Keratinocyte (primary cell): Measurements from ENCODE around the gene ANKS1A. TPM values are rescaled to one million over a fixed set of nuclear protein-coding genes. Genes with fewer than 3 reads are reported as not detected.
"Not testable (repeated sequence)": the region's sequence is repeated elsewhere in the genome, so short reads cannot be mapped to it uniquely, and the experiment has no call there.

Experiments used
- DNase-seq: peaks from one replicate; pipeline ENCODE4 v3.0.0-alpha.2; 2011; ENCODE audit warnings: low read depth, missing footprints, low spot score
- FAIRE-seq: peaks from 2 replicates; lab custom pipeline; 2011; peaks lifted over from hg19 to GRCh38; lab: Jason Lieb, UNC
- H2AFZ ChIP-seq: 2 replicates; pipeline ENCODE4 v1.6.0; 2012; ENCODE audit warnings: low read length, control low read depth, inconsistent platforms; ENCODE audit not compliant: control insufficient read depth
- H3K27ac ChIP-seq: 2 replicates; pipeline ENCODE4 v1.5.1; 2011; ENCODE audit warnings: low read length; ENCODE audit not compliant: control insufficient read depth, insufficient read depth
- H3K27me3 ChIP-seq: 3 replicates; pipeline ENCODE4 v1.6.0; 2011; ENCODE audit warnings: low read length; ENCODE audit not compliant: control insufficient read depth, insufficient read depth; ENCODE audit errors: extremely low read depth
- H3K36me3 ChIP-seq, 2 experiments: 2 replicates in 1 of 2; 3 replicates in 1 of 2; pipeline ENCODE4 v1.5.1; 2011; ENCODE audit warnings: low read length in 2 of 2, mild to moderate bottlenecking in 1 of 2; ENCODE audit not compliant: control insufficient read depth in 2 of 2, insufficient read depth in 2 of 2; ENCODE audit errors: extremely low read depth in 1 of 2
- H3K4me1 ChIP-seq: 3 replicates; pipeline ENCODE4 v1.5.1; 2011; ENCODE audit warnings: low read length; ENCODE audit not compliant: control insufficient read depth, insufficient read depth; ENCODE audit errors: extremely low read depth
- H3K4me2 ChIP-seq: 3 replicates; pipeline ENCODE4 v1.6.0; 2011; ENCODE audit warnings: low read depth, low read length; ENCODE audit not compliant: control insufficient read depth, insufficient read depth; ENCODE audit errors: extremely low read depth
- H3K4me3 ChIP-seq, 3 experiments: fragments of 200-600 bp in 1 of 3; sonication (generic) in 1 of 3; 2 replicates in 2 of 3; 3 replicates in 1 of 3; pipeline ENCODE4 v1.5.1; 2011 to 2016; ENCODE audit warnings: low read length in 3 of 3, mild to moderate bottlenecking in 3 of 3, control low read depth in 2 of 3, inconsistent platforms in 1 of 3, low read depth in 1 of 3, mixed read lengths in 1 of 3, mixed run types in 1 of 3, moderate library complexity in 1 of 3; ENCODE audit not compliant: control insufficient read depth in 2 of 3, insufficient read depth in 2 of 3; ENCODE audit errors: extremely low read depth in 1 of 3
- H3K79me2 ChIP-seq: 2 replicates; pipeline ENCODE4 v1.6.0; 2012; ENCODE audit warnings: low read length; ENCODE audit not compliant: control insufficient read depth, insufficient read depth
- H3K9ac ChIP-seq: 3 replicates; pipeline ENCODE4 v1.6.0; 2011; ENCODE audit warnings: low read length; ENCODE audit not compliant: control insufficient read depth, insufficient read depth; ENCODE audit errors: extremely low read depth
- H3K9me1 ChIP-seq: 3 replicates; pipeline ENCODE4 v1.6.0; 2011; ENCODE audit warnings: low read length; ENCODE audit not compliant: control insufficient read depth, insufficient read depth; ENCODE audit errors: extremely low read depth
- H3K9me3 ChIP-seq: 2 replicates; pipeline ENCODE4 v1.5.1; 2012; ENCODE audit warnings: low read depth, low read length; ENCODE audit not compliant: control insufficient read depth
- H4K20me1 ChIP-seq: 3 replicates; pipeline ENCODE4 v1.6.0; 2011; ENCODE audit warnings: low read length; ENCODE audit not compliant: control insufficient read depth, insufficient read depth; ENCODE audit errors: extremely low read depth
- EZH2 ChIP-seq: IDR thresholded peaks from one replicate; pipeline ENCODE4 v1.6.1; 2012; ENCODE audit warnings: inconsistent platforms, mild to moderate bottlenecking, low read length, moderate library complexity
- dilution Hi-C: fragments of 300-500 bp; cut with MboI; formaldehyde crosslinking; loops from one replicate; pipeline ENCODE4 v1.7.0; 2020; ENCODE audit warnings: low sequenced_read_pairs; ENCODE audit not compliant: extremely low pct_ligation_motif_present
- polyA plus RNA-seq, 5 experiments: library from polyadenylated mRNA; depleted of rRNA in 3 of 5; stranded (reverse) in 3 of 5; stranded (forward) in 1 of 5; unstranded in 1 of 5; fragments of >200 nt; gene quantifications; 1 replicate in 1 of 5; 2 replicates in 3 of 5; 3 replicates in 1 of 5; pipeline versions ENCODE4 v1.2.1 to v1.2.3, GENCODE V29; 2011 to 2012; ENCODE audit warnings: missing spikeins in 2 of 5, low read depth in 1 of 5, low replicate concordance in 1 of 5
- TF ChIP-seq, protein P1 (sequence below), 3 experiments: IDR thresholded peaks in 1 of 3; conservative IDR thresholded peaks in 1 of 3; optimal IDR thresholded peaks in 1 of 3; 2 replicates in 2 of 3; 3 replicates in 1 of 3; pipeline versions ENCODE3 to v1.5.1; 2011; ENCODE audit warnings: low read length in 3 of 3, mild to moderate bottlenecking in 3 of 3, moderate library complexity in 2 of 3, control low read depth in 1 of 3, inconsistent platforms in 1 of 3; ENCODE audit not compliant: insufficient read depth in 2 of 3; ENCODE audit errors: extremely low read depth in 1 of 3

ANKS1A gene
- polyA plus RNA-seq, 1 donor (not counting 4 experiments of a cell fraction or from before 2014, with no cell fraction given), result 8.6 TPM

- no peaks in the 10 kb centered on the region for H3K9me3 ChIP-seq
- H3K27me3 ChIP-seq, result no peaks in the 10 kb centered on the region
- no peaks in the 10 kb centered on the region for H4K20me1 ChIP-seq
- no peak overlapping the region for H2AFZ ChIP-seq
- H3K27ac ChIP-seq, result no peak overlapping the region
- H3K4me3 ChIP-seq, result no peak overlapping the region
- no peak for TF ChIP-seq EZH2
- TF ChIP-seq, protein P1, sequence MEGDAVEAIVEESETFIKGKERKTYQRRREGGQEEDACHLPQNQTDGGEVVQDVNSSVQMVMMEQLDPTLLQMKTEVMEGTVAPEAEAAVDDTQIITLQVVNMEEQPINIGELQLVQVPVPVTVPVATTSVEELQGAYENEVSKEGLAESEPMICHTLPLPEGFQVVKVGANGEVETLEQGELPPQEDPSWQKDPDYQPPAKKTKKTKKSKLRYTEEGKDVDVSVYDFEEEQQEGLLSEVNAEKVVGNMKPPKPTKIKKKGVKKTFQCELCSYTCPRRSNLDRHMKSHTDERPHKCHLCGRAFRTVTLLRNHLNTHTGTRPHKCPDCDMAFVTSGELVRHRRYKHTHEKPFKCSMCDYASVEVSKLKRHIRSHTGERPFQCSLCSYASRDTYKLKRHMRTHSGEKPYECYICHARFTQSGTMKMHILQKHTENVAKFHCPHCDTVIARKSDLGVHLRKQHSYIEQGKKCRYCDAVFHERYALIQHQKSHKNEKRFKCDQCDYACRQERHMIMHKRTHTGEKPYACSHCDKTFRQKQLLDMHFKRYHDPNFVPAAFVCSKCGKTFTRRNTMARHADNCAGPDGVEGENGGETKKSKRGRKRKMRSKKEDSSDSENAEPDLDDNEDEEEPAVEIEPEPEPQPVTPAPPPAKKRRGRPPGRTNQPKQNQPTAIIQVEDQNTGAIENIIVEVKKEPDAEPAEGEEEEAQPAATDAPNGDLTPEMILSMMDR (optimal IDR thresholded peaks at IDR 0.05 in 1 of 3, IDR thresholded peaks at IDR 0.05 in 1 of 3, conservative IDR thresholded peaks at IDR 0.05 in 1 of 3; ENCODE audit: extremely low read depth in 1 of 3, insufficient read depth in 2 of 3, low read length in 3 of 3), result no peak
- H3K79me2 ChIP-seq, result no peaks in the 10 kb centered on the region
- no peak overlapping the region for H3K4me2 ChIP-seq
- H3K9ac ChIP-seq, result no peak overlapping the region
- no peaks in the 10 kb centered on the region for H3K4me1 ChIP-seq
- FAIRE-seq, result no peak
- H3K9me1 ChIP-seq, result no peaks in the 10 kb centered on the region
- peaks cover 19 to 21% of the 10 kb centered on the region in 2 experiments for H3K36me3 ChIP-seq
- dilution Hi-C loops, result no loop called here
- no peak for DNase-seq
These were observed 105.6 kb downstream of the ANKS1A start for GRCh38 chr6:34994693-34995092.

DNA sequence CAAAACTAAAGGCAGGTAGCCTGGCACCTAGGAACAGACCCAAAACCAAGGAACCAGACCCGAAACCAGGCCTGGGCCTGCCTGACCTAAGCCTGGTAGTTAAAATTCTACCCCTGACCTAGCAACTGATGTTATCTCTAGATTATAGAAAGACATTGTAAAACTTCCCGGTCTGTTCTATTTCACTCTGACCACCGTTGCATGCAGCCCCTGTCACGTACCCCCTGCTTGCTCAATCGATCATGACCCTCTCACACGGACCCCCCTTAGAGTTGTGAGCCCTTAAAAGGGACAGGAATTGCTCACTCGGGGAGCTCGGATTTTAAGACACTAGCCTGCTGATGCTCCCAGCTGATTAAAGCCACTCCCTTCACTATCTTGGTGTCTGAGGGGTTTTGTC lies 109.4 kb downstream of the ANKS1A start:
- dilution Hi-C loops, FAIRE-seq, DNase-seq: not testable (repeated sequence)

GRCh38 chr6:34999153-34999552 lies 110.1 kb downstream of the ANKS1A start:
- H3K36me3 ChIP-seq, result peaks cover 4 to 14% of the 10 kb centered on the region in 2 experiments
- FAIRE-seq, DNase-seq, H4K20me1 ChIP-seq, H3K4me2 ChIP-seq, H3K79me2 ChIP-seq, H3K9ac ChIP-seq, H3K9me1 ChIP-seq, H3K4me1 ChIP-seq, H3K4me3 ChIP-seq, H3K9me3 ChIP-seq, H2AFZ ChIP-seq, H3K27ac ChIP-seq, dilution Hi-C loops, H3K27me3 ChIP-seq: not testable (repeated sequence)

More for the DNA sequence above, 109.4 kb downstream of the ANKS1A start:
- not testable (repeated sequence) for H3K4me2 ChIP-seq, H2AFZ ChIP-seq, H3K9me1 ChIP-seq, H3K9ac ChIP-seq, H3K79me2 ChIP-seq, H3K27ac ChIP-seq, H3K9me3 ChIP-seq, H4K20me1 ChIP-seq, H3K4me1 ChIP-seq, H3K4me3 ChIP-seq, H3K27me3 ChIP-seq
- H3K36me3 ChIP-seq, result peaks cover 4 to 14% of the 10 kb centered on the region in 2 experiments

GRCh38 chr6:34999962-35000361 lies 110.9 kb downstream of the ANKS1A start:
- H2AFZ ChIP-seq, H3K9me3 ChIP-seq, H3K9me1 ChIP-seq, DNase-seq, H3K4me1 ChIP-seq, H3K4me3 ChIP-seq, H3K27me3 ChIP-seq, FAIRE-seq, H3K27ac ChIP-seq, H3K9ac ChIP-seq, H4K20me1 ChIP-seq, H3K79me2 ChIP-seq, H3K4me2 ChIP-seq, H3K36me3 ChIP-seq, dilution Hi-C loops: not testable (repeated sequence)
